AG10803 (cell line): ENCODE data around the gene ESPNL.
"Not testable (repeated sequence)": the region's sequence is repeated elsewhere in the genome, so short reads cannot be mapped to it uniquely, and the experiment has no call there.

ENCODE experiments used
- DNase-seq: peaks from one replicate; pipeline ENCODE4 v3.0.0; 2010; ENCODE audit warnings: low read depth
- H3K4me3 ChIP-seq: 2 replicates; pipeline ENCODE4 v1.5.1; 2011; ENCODE audit warnings: mild to moderate bottlenecking, low read length, control low read depth
- TF ChIP-seq, protein P1 (sequence below): conservative IDR thresholded peaks from 2 replicates; pipeline ENCODE4 v1.5.1; 2011; ENCODE audit warnings: mild to moderate bottlenecking, low read length, control low read depth, inconsistent platforms

ESPNL gene

DNA sequence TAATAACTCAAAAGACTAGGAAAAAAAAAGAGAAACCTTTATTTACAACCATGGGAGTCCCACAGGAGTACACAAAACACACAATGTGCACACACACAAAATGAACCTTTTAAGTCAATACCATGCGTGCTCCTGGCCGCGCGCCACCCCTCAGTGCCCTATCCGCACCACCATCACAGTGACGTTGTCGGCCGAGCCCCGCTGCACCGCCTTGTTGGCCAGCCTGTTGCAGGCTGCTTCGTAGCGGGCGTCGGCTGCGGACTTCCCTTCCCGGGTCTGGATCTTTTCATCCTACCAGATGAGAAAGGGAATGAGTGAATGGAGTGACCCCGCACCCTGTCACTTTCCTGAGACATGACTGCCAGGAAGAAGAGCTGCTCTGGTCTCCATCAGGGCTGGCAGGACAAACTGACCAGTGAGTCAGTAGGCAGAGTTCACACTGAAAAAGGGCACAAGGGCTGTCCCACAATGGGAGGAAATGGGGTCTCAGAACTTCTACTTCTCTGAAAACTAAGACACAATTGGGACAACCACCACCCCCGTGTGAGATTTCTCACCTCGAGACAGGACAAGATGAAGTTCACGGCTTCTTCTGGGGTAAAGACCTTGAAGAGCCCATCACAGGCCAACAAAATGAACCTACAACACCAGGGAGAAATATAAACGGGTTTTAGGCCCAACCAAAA is 70.4 kb downstream of the ESPNL start:
- no peak for DNase-seq
- TF ChIP-seq, protein P1, sequence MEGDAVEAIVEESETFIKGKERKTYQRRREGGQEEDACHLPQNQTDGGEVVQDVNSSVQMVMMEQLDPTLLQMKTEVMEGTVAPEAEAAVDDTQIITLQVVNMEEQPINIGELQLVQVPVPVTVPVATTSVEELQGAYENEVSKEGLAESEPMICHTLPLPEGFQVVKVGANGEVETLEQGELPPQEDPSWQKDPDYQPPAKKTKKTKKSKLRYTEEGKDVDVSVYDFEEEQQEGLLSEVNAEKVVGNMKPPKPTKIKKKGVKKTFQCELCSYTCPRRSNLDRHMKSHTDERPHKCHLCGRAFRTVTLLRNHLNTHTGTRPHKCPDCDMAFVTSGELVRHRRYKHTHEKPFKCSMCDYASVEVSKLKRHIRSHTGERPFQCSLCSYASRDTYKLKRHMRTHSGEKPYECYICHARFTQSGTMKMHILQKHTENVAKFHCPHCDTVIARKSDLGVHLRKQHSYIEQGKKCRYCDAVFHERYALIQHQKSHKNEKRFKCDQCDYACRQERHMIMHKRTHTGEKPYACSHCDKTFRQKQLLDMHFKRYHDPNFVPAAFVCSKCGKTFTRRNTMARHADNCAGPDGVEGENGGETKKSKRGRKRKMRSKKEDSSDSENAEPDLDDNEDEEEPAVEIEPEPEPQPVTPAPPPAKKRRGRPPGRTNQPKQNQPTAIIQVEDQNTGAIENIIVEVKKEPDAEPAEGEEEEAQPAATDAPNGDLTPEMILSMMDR = no peak
- H3K4me3 ChIP-seq = no peak overlapping the region

DNA sequence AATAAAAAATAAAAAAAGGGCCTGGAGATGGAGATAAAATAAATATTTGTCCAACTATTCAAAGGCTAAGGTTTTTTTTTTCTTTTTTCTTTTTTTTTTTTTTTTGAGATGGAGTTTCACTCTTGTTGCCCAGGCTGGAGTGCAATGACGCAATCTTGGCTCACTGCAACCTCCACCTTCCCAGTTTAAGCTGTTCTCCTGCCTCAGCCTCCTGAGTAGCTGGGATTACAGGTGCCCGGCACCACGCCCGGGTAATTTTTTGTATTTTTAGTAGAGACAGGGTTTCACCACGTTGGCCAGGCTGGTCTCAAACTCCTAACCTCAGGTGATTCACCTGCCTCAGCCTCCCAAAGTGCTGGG is 70.9 kb downstream of the ESPNL start:
- H3K4me3 ChIP-seq, DNase-seq: not testable (repeated sequence)

DNA sequence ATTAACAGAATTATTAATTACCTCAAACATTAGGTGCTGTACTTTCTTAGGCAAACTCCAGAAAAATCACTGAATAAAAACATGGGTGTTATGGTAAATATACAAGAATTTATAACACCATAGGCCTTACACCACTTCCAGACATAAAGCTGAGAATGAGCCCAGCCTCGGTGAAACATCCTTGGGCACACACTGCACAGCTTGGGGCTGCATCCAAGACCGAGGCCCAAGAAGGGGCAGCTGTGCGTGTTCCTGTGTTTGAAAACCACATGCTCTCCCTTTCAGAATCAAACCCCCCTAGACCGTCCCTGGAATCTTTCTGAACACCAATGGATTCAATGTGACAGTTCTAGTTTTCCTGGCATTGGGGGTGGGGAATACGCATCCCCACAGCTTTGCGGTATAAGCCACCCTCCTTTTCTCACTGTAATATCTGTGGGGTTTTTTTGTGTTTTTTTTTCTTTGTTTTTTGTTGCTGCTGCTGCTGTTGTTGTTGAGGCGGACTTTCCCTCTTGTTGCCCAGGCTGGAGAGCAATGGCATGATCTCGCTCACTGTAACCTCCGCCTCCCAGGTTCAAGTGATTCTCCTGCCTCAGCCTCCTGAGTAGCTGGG is 71.5 kb downstream of the ESPNL start:
- TF ChIP-seq, protein P1 = no peak
- H3K4me3 ChIP-seq = no peak overlapping the region

DNA sequence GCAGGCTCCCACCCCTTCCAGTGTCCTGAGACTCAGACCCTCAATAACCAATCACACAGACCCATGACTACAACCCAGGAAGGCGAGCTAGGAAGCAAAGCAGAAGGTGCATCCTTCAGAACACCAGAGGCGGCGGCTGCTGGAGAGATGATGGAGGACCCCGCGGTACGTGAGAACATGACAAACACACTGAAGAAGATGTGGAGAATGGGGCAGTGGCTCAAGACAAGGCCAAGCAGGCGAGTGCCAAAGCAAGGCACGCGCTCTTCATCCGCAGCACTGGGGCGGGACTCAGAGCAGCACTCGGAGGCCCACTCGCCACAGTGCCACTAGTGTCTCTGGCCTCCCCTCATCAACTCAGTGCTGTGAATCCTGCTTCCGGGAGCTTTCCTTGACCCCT is 72.3 kb downstream of the ESPNL start:
- no peak overlapping the region for H3K4me3 ChIP-seq
- TF ChIP-seq, protein P1 = no peak
- no peak for DNase-seq

More for the DNA sequence above, 71.5 kb downstream of the ESPNL start:
- no peak for DNase-seq

DNA sequence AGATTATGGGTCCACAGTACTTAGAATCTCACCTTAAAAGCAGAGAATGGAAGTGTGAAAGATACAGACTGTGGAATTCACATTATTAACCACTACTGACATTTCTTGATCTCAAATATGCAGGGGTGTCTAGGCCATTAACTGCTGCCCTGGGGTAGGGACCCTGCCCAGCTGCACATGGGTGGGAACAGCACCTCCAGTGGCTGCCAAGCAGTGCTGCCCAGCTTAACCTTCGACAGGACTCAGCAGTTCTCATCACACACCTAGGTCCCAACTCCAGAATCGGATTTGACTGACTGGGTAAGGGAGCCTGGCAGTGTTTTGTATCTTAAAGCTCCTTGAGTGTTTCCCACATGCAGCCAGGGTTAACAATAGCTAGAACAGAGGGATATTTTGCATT is 73.6 kb downstream of the ESPNL start:
- no peak overlapping the region for H3K4me3 ChIP-seq
- DNase-seq = no peak
- TF ChIP-seq, protein P1 = no peak

DNA sequence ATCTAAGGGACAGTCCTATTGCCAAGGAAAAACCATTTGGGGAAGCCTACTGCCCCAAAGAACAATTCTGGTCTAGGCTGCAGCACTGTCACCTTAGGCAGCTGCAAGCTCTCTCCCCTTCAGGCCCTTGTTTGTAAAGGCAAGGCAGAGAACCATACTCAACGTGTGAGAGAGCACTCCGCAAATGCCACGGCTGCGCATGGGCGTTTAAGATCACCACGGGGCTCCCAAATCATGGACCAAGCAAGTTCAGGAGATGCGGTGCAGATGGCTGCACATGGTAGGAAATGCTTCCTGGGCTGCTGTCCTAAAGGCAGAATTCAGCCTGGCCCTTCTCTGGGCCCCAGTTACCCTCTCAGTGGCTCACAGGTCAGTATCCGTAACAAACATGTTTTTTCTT is 74.2 kb downstream of the ESPNL start:
- TF ChIP-seq, protein P1 = no peak
- no peak for DNase-seq
- H3K4me3 ChIP-seq = no peak overlapping the region

DNA sequence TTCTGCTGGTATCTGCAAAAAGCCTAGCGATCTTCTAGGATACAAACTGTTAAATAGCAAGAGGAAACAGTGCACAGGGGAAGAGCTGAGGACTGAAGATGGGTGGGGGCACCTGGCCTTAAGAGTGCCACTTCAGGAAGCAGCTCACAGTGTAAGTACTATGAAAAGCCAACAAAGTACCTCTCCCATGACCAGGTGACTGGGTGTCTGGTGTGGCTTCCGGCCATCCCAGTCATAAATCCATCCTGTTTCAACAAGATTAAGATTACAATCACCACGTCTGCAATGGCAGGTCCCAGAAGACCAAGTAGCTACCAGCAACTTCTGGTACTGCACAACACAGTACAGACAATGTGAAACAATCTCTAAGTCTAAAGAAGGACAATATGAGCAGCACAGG is 74.6 kb downstream of the ESPNL start:
- H3K4me3 ChIP-seq = no peak overlapping the region
- TF ChIP-seq, protein P1 = no peak
- no peak for DNase-seq
